ENCODE measurements around the gene TPX2.

The TPX2 gene

DNA sequence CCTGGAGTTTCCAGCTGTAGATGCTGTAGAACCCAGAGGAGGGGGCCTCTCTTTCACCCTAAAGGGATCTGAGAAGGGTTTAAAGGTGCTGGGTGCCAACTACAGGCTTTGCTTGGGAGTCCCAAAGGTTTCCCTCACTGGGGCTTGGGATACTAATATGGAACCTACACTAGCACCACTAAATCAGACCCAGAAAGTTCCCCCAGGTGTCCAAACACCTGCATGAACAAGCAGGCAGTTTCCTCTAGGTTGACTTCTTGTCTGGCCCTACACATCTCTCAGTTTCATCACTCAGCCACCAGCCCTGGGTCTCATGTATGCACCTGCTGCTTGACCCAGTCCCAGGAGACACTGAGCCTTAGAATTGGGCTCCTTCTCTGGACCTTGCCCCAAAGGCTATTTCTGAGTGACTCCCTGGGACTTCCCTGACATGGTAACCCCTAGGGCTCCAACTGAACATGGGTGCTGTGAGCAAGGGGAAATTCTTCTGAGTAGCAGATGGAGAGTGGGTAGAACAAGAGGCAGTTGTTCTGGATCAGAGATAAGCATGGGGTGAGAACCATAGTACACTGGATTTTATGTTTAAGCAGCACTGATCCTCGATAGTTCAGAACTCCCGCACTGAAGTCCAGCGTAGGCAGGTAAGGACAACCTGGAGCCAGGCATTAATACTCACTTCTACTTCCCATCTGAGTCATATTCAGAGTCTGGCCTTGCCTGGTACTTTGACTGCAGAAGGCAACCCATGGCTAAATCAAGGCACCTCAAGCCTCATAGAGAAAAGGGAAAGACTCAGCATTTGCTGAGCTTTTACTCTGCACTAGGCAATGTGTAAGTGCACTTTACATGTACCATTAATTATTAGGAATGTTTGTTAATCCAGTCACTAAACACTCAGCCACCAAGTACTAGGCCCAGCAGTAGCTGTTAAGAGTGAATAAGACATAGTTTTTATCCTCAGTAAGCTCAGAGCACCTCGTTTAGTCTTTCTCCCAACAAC lies 33.2 kb upstream of the TPX2 start:
- no peak for DNase-seq (ENCODE audit: low spot score)

DNA sequence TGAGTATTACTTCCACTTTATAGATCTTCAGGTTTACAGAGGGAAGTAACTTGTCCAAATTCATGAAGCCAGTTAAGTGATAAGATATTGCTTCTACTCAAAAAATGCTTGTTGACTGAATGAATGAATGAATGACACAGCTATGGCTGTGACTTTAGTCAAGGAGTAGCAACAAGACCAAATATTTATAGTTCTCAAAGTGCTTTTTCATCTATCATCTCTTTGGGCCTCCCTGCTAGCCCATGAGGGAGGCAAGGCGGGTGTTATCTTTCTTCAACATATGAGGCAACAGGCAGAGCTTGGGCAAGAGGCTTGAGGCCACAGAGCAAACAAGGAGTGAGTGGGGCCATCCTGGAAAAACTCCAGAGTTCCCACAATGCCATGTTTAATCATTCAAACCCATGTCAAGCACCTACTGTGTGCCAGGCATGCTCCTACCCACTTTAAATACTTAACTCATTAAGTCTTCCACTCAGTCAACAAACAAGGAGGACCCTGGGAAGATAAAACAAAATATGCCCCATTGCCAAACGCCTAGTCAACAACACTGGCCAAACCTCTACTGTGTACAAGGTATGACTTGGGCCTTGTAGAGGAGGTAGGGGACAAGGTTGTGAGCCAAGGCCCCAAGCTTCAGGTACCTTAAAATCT lies 32.4 kb upstream of the TPX2 start:
- DNase-seq (ENCODE audit: low spot score), result no peak

DNA sequence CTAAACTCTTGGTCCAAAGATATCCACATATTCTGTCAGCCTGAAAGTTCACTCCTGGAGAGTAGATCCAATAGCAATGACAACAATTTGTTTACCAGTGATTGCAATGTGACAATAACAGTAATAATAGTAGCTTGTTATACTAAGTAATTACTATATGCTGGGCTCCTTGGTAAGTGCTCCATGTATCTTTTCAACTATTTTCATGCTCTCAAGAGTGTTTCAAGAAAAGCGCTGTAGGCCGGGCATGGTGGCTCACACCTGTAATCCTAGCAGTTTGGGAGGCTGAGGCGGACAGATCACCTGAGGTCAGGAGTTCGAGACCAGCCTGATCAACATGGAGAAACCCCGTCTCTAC lies 31.9 kb upstream of the TPX2 start:
- no peak for DNase-seq (ENCODE audit: low spot score)

DNA sequence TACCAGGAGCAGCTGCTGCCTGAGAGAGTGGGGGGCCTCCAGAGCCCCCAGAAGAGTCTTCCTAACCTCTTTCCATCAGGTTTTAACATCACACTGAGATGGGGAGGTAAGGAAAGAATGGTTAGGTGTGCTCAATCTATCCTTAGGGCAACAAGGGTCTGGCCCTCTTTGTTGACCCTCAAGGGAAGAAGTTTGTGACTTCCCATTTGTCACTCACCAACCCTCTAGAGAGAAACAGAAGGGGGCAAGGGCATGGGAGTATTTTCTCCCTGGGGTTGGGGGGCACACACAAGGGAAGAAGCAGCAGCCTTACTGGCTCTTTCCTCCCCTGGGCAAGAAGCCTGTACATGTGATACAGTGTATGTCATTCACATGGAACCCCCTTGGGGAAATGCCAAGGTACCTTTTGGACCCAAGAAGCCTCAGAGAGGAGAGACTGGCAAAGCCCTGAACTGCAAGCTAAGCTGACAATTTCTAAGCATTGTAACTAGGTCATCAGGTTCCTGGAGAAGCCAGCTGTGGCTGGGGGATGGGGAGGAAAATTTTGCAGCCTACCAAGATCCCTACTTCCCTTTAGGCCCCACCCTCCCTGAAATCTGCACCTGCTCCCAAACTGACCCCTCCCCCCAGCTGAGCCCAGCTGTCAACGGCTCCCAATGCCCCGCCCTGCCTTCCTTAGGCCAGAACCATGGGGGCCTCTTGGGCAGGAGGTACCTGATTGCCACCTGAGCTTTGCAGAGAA lies 30.9 kb upstream of the TPX2 start:
- no peak for DNase-seq (ENCODE audit: low spot score)

DNA sequence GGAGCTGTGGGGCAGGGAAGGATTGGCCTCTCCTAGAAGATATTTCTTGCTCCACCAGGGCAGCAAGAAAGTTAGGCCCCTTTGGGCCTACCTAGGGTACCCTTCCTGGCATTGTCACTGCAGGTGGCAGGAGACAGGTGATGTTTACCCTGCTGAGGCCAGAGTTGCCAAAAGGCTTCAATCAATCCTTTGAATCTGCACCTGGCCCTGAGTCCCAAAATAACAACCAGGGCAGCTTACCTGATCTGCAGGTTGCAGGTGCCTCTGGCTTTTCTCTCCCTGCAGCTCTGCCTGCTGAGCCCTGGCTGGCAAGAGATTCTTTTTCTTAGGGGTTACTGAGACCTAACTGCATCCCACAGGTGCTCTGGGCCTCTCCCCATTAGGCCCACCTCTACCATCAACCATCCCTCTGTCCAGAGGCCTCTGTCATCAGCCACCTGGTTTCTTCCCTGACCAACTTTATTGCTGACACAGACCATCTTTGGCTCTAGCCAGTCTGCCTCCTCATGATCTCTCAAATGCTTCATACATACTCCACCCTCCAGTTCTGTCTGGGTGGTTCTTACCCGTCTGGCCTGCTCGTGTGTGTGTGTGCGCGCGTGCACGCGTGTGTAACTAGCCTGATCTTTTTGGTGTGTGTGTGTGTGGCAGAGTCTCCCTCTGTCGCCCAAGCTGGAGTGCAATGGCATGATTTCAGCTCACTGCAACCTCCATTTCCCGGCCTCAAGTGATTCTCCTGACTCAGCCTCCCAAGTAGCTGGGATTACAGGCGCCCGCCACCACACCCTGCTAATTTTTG lies 30.2 kb upstream of the TPX2 start:
- no peak for DNase-seq (ENCODE audit: low spot score)

DNA sequence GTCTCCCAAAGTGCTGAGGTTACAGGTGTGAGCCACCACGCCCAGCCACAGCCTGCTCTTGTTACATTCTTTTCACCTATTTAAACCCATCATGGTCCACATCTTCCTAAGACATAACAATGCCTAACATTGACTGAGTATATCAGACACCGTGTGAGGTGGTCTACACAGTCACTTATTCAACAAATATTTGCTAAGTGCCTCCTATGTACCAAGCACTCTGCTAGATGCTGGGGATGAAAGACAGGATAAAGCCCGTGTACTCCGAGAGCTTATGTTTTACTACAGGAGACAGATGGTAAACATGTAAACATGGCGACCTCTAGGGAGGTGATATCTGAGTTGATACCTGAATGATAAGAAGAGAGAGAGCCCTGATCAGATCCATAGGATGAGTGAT lies 29.2 kb upstream of the TPX2 start:
- DNase-seq (ENCODE audit: low spot score), result no peak

DNA sequence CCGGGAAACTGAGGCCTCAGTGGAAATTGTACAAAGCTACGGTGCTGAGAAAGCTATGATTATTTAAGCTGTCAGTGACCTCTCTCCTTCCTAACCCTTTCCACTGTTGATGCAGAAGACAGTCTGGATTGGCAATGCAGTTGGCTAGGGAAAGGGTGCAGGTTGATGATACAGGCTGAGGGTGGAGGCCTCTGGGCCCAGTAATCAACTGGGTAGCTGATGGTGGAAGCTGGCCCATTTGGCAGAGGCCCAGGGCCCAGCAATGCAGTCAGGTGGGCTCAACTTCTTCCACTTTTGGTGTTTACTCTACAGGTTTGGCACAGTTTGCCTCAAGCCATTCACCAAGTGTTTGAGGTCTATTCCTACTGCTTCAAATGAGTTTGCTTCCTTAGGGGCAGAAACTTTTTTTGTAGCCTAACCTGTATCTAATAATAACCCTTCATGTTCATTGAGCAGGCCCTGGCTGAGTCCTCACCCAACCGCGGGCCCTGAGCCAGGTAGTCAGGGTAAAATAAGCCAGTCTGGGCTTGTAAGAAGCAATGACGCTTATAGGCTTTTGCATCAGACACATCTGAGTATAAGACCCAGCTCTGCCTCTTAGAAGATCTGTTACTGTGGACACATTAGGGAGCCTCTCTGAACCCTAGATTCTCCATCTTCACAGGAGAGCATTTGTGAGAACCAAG lies 28.5 kb upstream of the TPX2 start:
- no peak for DNase-seq (ENCODE audit: low spot score)

DNA sequence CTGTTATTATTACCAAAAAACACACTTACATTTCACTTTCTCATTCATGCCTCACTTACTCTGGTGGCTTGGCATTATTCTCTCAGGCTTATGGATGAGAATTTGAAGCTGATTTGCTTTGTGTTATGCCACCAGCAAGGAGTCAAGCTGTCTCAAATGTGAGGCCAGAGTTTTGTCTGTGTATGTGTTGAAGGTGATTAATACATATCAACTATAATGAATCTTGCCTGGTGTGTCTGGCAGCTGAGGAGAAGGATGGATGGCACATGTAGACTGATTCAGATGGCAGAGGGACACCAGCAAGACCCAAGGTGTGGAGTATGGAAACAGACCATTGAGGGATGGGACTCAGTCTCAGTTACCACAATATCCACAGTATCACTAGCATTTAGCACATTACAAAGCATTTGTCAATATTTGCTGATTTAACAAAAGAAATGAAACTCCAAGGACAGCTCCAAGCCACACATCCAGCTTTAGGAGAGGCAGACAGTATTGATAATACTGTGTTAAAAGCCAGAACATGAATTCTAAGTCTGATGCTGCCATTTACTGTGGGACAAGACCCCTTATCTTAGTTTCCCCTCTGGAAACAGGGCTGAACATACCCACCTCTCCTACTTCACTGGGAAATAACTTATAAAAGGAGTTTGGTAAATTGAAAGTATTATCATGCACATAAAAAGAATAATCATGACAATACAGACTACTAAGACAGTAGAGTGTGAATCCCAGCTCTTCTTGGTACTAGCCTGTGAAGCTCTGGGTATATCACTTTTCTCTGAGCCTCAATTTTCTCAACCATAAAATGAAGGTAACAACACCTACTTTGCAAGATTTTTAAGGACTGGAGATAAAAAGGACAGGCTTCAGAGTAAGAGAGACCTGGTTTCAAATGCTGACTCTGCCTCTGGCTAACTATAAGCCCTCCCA lies 27.6 kb upstream of the TPX2 start:
- DNase-seq (ENCODE audit: low spot score), result no peak

DNA sequence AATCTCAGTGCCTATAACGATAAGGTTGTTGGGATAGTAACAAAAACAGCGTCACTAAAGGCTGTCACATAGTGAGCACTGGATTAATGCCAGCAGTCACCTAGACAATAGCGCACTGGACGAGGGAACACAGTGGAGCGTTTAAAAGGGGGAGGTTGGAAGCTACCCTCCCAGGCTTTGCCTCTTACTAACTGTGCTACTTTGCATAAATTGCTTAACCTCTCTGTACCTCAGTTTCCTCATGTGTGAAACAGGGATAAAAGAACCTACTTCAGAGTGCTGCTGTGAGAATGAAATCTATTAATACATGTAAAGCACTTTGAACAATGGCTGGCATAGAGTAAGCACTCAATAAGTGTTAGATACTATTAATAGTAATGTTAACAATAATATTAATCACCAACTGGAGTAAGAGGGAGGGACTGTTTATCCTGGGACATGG lies 27.0 kb upstream of the TPX2 start:
- no peak for DNase-seq (ENCODE audit: low spot score)

DNA sequence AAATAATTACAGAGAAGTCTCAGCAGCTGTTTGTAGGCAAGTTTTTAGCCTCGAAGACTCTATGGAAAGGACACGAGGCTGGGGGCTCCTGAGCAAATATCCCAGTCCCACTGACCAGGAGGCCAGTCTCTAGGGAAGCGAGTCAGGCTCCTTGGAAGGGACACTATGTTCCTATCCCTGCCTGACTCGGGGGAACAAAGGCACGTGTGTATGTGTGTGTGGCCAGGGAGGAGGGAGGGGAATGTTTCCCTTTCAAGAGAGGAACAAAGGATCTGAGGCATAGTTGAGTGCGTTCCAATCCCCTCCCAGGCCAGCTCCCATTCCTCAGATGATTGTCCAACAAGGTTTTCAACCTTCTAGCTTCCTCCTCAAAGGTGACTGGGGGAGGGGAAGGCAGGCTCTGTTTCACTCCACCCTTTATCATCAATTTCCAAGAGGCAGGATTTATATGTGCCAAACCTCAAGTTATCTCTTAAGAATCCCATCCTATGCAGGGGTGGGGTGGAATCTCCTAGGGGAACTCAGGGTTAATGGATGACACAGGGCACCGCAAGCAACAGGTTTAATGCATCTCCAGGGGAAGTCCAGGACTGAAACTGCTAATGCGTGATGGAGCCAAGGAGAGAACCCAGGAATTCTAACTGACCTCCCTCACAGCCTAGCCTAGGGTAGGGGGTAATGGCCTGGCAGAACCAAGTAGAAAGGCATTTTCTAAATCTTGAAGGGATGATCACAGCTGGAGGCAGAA lies 26.4 kb upstream of the TPX2 start:
- no peak for DNase-seq (ENCODE audit: low spot score)

DNA sequence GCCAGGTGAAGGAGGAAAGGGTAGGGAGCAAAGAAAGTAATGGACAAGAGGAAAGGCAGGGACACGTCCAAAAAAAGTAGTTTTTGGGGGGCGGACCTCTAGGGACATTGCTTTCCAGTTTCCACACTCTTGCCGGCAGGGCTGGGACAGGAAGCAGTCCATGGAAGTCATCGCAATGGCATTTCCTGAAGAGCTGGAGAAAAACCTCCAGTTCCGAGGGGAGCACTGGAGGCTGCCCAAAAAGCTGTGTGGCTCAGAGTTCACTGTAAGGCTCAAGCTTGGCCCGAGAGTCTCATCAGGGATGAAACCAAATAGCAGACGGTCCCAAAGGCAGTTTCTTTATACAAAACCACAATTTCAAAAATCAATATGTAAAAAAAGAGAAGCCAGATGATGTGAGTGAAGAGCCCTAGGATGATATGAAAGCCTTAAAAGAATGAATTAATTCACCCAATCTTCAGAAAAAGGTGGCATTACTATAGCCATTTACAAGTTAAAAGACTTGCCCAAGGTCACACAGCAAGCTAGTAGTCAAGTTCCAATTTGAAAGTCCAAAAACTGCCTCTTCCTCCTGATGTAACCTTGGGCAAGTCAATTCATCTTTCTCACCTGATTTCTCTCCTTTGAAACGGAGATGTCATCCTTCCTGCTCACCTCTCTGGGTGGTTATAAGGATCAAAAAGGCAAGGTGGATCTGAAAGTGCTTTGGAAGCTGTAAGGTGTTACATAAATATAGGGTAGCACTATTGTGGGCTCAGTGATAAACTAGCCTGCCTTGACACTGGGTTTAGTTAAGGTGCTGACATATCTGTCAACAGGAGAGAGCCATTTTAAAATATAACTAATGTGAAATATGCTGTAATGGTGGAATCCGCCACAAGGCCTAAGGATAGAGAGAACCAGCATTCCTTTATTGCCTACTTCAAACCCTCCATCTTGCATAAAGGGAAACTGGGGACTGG lies 25.5 kb upstream of the TPX2 start:
- DNase-seq (ENCODE audit: low spot score), result no peak

DNA sequence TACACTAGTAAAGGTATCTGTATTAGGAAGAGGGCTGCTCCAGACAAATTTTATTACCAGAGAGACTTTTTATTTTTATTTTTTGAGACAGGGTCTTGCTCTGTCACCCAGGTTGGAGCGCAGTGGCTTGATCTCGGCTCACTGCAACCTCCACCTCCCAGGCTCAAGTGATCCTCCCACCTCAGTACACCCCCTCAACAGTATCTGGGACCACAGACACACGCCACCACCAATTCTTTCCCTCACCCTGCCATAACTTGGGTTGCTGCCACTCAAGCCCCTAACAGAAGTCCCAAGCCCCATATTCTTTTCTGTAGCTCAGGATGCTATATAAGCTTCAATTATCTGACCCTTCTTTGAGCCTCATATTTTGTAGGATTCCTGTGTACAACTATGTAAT lies 23.3 kb upstream of the TPX2 start:
- DNase-seq (ENCODE audit: low spot score), result no peak

DNA sequence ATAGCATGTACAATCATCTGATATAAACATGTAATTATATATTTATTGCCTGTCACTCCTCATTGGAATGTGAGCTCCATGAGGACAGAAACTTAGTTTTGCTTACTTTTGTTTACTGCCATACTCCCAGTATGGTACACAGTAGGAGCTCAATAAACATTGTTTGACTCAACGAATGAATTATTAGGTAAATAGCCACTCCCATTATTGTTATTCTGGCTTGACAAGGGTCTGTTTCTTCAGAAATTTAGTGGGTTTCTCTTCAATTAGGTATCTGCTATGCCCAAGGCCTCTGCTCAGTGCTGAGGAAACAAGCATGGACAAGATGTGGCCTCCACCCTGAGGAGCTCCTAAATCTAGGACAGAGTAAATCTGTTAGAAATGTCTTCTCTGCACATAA lies 22.7 kb upstream of the TPX2 start:
- DNase-seq (ENCODE audit: low spot score), result no peak

DNA sequence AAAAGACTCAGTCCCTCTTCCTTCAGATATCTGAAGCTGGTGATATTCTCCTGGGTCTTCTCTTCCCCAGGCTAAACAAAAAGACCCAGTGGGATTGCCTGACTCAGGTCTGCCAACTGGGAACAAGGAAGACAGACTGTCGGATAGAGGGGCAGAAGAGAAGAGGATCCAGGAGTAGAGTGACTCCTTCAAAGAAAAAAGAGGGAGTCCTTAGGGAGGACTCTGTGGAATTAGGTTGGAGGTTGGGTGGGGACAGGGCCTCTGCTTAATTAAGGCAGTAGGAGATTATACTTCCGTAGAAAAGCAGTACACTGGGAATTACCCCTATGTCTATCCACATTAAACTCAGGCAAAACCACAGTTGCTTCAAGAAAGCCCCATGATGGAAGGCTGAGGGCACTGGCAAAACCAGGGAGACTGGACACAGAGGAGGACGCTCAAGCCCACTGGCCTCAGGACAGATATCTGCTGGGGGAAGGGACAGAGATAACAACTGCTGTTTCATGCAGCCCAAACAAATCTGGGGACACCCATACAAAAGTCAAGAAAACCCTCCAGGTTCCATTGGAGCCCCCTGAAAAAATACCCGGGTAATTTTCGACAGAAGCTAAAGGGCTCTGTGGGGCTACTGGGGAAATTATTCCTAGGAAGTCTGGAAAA lies 22.1 kb upstream of the TPX2 start:
- DNase-seq (ENCODE audit: low spot score), result no peak

DNA sequence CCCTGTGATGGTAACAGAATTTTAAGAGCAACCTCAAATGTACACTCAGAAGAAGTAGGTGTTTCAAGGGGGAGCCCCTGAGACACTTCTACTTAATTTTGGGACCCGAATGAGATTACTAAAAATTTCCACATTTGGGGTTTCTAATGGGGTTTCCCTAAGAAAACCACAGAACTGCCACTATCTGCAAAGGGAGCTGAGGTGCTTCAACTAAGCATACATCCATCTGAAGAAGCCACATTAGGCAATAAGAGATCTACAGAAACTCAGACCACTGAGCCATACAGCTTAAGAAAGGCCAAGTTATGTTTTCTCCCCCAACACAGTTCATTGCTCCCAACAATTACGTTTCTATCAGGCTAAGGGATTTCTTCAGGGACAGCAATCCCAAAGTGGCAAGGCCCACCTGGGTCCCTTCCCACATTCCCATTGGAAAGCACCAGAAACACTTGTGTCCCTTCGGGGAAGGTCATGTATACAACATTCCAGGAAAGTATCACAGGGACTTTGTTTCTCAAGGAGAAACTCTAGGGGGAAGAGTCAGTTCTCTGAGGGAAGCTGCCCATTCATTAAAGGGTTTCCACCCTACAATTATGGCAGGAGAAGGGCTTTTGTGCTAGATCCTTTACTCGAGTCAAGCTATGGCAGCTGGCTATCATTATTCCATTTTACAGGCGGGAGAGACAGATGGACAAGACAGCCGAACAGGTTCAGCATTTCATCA lies 21.4 kb upstream of the TPX2 start:
- DNase-seq (ENCODE audit: low spot score), result no peak

DNA sequence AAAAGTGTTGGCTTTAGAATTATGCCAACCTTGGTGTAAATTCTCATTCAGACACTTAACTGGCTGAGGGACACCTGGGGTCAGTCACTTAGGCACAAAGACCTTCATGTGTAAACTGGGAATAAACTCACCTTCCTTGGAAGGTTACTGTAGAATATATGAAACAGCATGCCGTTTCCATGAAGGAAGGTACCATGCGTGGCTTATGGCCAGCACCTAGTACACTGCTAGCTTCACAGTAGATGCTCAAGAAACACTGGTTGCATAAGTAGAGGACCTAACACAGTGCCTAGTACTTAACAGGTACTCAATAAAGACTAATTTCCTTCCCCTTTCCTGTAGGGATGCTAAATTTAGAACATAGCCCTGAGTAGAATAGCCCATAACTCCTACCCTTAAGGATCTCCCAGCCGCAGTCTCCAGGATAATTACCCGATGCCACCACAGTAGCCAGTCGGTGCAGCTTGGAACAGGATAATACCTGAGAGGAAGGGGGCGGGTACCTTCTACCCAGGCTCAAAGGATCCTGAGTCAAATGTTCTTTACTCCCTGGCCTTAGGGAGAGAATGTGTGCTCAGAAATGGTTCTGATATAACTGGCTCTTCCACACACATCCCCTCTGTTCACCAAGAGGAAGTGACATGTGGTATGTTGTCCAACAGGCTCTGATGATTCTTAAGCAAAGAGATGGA lies 20.0 kb upstream of the TPX2 start:
- DNase-seq (ENCODE audit: low spot score), result no peak

All from HuH-7.5 (cell line).